Astrocyte (in vitro differentiated cells and primary cell): ENCODE data around the gene BRMS1L.

Experiments
- CTCF ChIP-seq: IDR thresholded peaks from 2 replicates; pipeline ENCODE4 v1.5.1; 2011; ENCODE audit warnings: low read depth, mild to moderate bottlenecking, inconsistent platforms, low read length, moderate library complexity; ENCODE audit not compliant: insufficient read depth
- EZH2 ChIP-seq: IDR thresholded peaks from 2 replicates; pipeline ENCODE4 v1.6.1; 2012; ENCODE audit warnings: mild to moderate bottlenecking, low read length, inconsistent platforms; ENCODE audit not compliant: insufficient read depth

GRCh38 chr14:35877276-35877675, 51.1 kb downstream of the BRMS1L start:
- TF ChIP-seq CTCF (no peak), EZH2 (no peak)
